HL-60/S4 treated with phorbol 12-myristate 13-acetate at 8.2 ng/mL for 4 days and 3 days (cell line): ENCODE results near the gene ENPP1.

ENCODE experiments used
- in situ Hi-C: fragments of 300-500 bp; cut with MboI; formaldehyde crosslinking; loops from 2 replicates; pipeline ENCODE4 v1.15.0; 2022; ENCODE audit warnings: low sequenced_read_pairs

Gene ENPP1

GRCh38 chr6:131937703-131938631, 130.1 kb downstream of the ENPP1 start:
- in situ Hi-C loops = no loop called here
